GM19351 (cell line): Measurements from ENCODE around the gene TATDN2.
"Not testable (repeated sequence)": the region's sequence is repeated elsewhere in the genome, so short reads cannot be mapped to it uniquely, and the experiment has no call there.

Experiments used
- ATAC-seq: cut with Tn5 transposase; IDR thresholded peaks from one replicate; pipeline ENCODE4 v1.9.1; 2021; ENCODE audit warnings: mild to moderate bottlenecking, moderate library complexity; ENCODE audit not compliant: unreplicated experiment

The TATDN2 gene

DNA sequence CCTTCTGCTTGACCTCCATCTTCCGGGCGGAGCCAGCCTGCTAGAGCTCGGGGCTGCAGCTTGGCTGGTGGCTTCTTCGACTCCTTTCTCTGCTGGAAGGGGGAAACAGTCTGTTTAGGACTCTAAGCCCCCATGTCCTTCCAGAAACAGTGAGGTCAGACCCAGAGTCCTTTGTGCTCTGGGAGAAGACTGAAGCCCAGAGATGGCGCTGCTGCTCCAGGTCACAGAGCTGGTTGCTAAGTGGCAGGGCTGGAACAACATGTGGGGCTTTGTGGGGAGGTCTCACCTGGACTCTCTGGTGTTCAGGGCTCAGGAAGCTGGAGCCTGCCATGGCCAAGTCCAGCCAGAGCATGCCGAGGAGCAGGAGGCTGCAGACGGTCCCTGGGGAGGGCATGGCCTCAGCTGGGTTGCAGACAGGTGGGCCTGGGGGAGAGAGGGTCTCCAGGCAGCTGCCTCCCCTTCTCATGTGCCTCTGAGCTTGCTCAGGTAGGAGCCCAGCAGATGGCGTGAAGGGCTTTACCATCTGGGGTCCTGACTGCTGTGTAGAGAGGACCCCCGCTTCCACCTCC is 41.6 kb downstream of the TATDN2 start:
- ATAC-seq: no peak

DNA sequence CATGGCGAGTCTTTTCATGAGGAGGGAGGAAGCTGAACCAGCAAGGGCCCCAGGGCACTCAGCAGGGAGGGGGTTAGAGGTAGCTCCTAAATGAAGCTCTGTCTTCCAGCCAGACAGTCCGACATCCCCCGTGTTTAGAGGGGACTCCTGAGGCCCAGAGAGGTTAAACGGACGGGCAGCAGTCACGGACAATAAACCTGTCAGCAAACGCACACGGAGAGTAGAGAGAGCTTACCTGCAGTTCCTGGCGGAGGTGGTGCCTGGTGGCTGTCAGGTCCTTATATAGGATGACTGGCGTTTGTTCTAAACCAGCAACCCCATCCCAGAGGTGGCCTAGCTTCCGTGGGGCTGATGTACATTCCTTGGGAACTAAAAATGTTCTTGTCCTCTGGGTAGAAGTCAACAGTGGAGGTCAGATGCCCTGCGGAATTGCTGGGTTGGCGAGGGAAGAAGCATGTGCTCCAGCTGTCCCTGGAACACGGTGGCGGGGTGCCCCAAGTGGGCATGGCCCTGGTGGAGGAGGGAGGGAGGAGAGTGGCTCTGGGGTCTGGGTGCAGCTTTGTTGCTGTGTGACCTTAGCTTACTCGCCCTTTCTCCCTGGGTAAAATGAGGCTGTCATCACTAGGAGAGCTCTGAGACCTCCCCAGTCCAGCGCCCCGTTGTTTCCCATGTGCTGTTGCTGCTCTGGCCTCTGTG is 42.4 kb downstream of the TATDN2 start:
- ATAC-seq: no peak

DNA sequence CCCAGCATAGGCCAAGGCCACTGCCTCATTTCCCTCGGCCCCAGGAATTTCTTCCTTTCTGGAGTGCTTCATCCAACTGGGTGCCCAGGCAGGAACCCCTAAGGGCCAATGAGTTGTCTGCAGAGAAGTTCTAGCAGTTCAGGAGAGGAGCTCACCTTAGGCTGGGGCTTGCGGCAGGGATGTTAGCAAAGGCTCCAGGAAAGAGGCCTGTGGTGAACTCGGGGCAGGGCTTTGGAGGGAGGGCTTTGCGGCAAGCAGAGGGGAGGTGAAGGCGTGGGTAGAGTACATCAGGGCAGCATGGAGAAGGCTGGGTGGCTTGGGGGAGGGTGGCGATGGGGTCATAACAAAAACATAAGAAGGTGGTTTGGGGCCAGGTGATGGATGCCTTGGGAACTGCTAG is 43.4 kb downstream of the TATDN2 start:
- ATAC-seq: no peak

DNA sequence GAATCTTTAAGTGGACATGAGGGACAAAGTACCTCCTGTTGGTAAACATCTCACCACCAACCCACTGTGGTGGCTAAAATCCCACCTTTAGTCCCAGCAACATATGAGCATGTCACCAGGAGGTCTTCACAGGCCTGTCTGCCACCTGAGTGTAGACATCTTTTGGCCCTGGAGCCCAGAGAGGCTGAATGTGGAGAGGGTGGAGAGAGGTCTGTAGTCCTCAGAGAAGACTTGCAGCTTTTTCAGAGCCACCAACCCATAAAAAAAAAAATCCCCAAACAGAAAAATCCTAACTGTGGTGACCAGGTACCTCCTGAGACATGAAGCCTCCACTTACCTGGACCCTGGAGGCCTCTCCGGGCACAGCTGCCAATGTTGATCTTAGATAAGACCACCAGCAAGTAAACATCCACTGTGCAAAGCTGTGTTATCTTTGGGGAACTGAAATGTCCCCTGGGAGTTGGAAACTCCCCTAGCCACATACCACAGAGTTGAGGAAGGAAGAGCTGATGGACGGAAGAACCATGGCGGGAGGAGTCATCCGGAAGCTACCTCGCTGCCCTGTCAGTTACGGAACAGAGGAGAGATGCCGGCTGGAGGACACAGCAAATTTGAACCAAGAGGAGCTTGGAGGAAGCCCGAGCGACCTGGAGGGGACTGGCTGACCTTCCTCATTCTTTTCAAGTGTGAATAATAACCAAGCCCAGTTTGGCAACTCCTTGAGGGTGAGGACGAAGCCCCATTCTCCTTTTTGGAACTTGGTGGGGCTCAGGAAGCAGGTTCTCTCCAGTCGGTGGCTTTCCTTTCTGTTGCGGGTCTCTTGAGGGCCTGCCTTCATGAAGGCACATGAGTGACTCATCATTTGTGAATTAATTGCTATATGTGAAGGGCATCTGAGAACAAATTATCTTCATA is 44.5 kb downstream of the TATDN2 start, which contains the start of gene GHRL:
GHRL (minus strand) TSS at position 443 of the 915 bp plus-strand sequence. CDS start 2,767 bp downstream, outside the sequence.
- peak; percentile 74 for ATAC-seq

DNA sequence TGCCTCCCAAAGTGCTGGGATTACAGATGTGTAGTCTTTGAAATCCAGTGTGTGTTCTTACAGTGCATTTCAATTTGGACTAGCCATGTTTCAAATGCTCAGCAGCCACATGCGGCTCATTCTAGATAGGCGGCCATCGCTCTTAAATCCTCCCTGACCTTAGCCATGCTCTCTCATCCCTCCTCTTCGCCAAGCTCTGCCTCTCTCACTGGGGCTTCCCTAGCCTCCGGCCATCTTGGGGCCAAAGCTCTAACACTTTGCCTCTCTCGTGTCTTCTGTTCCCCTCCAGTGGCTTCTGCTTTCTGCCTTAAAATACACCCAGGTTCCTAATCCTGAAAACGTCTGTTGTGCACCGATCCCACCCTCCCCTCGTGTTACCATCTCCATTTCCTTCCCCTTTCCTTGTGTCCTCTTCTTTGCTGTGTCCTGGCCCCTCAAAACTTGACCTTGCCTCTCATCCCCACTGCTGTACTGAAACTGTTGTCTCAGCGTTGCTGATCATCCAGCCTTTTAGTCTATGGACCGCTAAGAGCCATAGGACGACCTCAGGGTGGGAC is 45.8 kb downstream of the TATDN2 start:
- ATAC-seq: no peak

DNA sequence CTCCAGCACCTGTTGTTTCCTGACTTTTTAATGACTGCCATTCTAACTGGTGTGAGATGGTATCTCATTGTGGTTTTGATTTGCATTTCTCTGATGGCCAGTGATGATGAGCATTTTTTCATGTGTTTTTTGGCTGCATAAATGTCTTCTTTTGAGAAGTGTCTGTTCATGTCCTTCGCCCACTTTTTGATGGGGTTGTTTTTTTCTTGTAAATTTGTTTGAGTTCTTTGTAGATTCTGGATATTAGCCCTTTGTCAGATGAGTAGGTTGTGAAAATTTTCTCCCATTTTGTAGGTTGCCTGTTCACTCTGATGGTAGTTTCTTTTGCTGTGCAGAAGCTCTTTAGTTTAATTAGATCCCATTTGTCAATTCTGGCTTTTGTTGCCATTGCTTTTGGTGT is 49.8 kb downstream of the TATDN2 start:
- not testable (repeated sequence) for ATAC-seq

DNA sequence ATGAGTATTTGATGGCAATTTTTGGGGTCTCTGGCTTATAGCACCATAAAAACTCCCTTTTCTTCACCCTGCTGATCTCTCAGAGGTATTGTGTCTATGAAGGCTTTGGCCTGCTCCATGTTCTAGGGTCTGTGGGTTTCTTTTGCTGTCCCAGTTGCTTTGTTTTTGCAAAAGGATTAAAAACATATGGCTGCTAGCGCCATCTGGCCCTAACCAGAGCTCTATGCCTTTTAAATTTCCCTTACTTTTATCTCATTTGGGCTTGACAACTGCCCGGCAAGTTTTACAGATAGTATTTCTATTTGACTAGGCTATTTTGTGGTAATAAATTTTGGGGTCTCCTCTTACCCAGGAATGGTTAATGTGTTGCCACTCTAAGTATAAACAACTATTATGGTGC is 50.9 kb downstream of the TATDN2 start:
- no peak for ATAC-seq

DNA sequence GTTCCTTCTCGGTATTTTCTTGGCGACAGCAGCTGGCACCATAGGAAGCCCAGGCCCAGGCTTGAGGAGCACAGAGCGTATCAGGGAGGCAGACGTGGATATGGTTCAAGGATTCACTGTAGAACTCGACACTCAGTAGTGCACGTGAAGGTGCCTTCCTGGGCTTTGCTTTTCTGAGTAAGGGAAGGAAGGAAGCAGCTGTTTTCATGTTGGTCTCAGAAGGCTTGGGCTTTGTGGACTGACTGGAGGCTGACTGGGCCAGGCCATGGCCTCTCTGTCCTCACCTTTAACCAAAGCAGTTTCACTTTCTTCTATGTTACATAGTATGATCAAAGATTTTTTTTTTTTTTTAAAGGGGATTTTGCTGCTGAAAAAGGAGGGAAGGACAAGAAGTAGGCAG is 51.4 kb downstream of the TATDN2 start:
- ATAC-seq: no peak

DNA sequence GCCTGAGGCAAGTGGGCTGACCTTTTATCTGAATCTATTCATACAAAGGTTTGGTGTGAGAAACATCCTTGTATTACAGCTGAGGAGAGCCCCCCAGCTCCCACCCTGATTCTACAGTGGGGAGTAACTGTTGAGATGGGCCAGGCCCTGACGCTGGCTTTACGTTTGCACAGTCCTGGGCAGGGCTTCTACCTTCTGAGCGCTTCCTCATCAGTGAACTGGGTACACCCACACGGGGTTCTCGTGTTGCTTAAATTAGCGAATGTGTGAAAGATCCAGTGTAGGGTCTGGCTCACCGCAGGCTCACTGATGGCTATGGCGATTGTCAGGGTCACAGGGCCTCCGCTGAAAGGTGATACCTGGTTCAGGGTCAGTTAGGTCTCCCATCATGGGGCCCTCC is 51.8 kb downstream of the TATDN2 start:
- ATAC-seq: no peak

DNA sequence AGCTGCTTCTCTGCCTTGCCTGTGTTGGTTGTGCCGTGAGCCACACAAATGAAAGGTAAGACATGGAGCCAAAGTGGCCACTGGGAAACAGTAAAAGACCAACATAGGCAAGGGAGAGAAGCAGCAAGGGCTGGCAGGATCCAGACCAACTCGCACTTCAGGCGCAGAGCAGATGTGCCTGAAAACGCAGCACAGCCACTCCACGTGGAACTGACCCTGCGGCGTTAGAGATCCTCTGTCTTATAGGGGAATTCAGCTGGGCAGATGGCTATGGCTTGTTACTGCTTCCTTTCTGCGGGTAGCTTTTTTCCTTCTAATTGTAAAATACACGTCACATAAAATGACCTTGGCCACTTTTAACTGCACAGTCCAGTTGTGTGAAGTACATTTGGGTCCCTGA is 54.8 kb downstream of the TATDN2 start:
- no peak for ATAC-seq

DNA sequence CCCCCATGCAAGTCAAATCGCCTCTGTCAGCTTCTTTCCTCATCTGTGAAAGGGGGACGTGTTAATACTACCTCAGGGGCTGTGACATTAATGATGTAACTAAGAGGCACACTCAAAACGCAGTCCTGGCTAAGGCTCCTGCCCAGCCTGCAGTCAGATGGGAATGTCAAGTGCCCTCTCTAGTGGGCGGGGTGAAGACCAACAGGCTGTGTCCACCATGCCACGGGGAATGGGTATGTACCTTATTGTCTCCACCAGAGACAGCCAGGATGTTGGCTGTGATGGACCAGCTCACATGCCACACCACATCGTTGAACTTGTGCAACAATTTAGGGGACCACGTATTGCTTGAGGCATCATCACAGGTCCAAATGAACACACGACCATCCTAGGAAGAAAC is 55.5 kb downstream of the TATDN2 start:
- ATAC-seq: no peak

DNA sequence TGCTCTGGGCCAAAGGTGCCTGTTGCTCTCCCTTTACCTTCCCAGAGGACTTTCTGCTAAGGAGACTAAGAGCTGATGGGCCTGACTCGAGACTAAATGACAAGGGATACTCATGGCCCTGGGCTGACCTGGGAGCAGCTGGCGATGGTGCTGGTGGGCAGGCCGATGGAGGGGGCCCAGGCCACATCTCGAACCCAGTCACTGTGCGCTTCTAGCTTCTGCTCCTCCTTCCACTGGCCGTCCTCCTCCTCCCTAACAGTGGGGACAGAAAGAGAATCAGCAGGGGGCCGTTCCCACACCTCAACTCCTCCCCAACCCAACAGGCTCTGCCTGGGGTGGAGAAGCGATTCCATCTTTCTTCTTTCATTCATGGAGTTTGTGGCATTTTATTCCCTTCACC is 56.6 kb downstream of the TATDN2 start:
- no peak for ATAC-seq

DNA sequence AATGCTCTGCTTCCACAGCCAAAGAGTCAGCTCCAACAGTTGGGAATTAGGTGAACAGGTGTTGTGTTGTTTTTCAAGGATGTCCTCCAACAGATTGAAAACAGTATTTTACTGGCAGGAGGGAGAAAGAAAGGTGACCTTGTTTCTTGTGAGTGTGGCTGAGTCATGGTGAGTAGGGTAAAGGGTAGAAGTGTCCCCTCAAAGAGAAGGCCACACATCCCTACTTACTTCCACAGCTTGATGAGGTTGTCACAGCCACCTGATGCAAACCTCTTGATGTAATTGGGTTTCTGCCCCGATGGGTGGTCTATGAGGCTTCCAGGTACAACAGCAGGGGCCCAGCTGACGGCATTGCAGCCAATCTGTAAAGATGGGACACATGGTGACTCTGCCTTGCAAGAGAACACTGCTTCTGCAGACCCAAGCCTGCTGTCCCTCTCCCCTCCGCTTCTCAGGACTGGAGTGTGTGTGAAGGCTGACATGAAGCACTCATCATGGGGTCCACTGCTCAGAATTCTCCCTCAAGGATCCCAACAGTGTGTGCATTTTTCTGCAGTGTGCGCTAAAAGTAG is 57.2 kb downstream of the TATDN2 start:
- ATAC-seq: no peak

DNA sequence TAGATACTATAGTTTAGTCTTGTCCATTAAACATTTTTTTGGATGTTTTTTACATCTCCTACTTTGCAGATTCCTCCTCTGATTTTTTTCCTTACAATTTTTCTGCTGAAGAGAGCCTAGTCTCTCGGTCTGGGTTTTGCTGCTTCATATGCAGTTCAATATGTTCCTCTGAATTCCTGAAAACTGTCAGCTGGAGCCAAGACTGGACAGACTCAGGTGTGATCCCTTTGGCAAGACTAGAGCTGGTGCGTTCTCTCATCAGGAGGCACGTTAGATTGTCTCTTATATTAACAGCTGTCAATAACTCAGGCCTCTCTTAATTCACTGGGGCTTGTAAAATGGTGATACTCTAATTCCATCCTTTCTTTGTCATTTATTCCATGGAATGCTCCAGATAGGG is 57.9 kb downstream of the TATDN2 start:
- no peak for ATAC-seq

DNA sequence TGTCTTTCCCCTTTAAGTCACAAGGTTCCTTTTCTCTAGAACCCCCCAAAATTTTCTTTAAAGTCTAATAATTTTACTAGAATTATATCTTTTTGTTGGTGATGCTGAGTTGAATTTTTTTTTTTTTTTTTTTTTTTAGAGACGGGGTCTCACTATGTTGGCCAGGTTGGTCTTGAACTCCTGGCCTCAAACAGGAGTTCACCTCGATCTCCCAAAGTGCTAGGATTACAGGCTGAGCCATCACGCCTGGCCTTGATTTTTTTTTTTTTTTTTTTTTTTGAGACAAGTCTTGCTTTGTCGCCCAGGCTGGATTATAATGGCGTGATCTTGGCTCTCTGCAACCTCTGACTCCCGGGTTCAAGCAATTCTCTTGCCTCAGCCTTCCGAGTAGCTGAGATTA is 60.4 kb downstream of the TATDN2 start:
- ATAC-seq: no peak

DNA sequence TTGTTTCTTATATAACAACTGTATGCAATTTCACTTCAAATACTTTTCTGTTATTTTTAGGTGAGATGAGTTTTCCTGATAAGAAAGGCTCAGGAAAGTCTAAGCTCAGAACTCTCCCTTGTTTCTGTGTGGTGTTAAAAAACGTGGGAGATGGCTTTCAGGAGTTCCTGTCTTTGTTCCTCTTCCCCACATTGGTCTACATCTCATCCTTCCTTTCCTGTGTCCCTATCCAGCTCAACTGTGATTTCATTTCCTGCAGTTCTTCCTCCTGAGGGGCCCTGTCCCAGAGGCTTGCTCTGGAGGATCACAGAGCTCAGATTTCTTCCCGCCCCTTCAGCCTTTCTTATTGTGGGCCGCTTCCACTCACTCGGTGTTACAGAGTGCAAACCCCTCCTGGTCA is 61.5 kb downstream of the TATDN2 start:
- ATAC-seq: no peak

DNA sequence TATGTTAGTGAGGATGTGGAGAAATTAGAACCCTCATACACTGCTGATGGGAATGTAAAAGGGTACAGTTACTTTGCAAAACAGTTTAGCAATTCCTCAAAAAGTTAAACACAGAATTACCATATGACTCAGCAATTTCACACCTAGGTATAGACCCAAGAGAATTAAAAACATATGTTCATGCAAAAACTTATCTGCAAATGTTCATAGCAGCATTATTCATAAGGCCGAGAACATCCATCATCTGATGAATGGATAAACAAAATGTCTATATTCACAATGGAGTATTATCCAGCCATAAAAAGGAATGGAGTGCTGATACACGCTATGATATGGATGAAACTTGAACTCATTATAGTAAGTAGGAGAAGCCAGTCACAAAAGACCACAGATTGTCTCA is 62.3 kb downstream of the TATDN2 start:
- no peak for ATAC-seq

DNA sequence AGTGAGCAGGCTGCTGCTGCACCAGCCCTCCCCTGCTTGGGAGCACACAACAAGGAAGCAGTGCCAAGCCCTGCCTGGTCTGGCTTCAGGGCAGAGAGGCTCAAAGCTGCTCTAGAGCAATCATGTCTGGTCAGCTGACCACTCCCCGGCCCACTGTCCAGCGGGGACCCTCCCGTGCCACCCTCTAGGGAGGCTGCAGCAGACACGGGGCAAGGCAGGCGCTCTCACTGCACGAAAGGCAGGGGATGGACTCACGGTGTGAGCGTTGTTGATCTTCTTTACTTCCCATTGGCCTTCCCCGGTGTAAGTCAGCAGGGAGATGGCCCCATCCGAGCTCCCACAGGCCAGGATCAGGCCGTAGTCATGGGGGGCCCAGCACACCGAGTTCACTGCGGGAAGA is 63.5 kb downstream of the TATDN2 start:
- no peak for ATAC-seq

DNA sequence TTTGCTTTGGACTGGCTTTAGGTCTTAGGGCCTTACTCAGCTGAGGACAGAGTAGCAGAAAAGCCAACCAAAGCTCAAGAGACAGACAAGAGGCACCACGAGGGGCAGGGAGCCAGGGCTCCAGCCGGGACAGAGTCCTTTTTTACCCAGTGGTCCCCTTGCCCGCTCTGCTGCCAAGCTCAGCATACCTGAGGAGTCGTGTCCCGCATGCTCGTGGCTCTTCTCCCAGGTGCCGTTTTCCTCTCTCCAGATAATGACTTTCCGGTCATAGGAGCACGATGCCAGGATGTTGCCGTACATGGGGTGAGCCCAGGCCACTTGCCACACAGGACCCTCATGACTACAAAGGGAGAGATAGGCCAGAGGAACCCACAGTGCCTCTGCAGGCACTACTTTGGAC is 64.1 kb downstream of the TATDN2 start:
- no peak for ATAC-seq

DNA sequence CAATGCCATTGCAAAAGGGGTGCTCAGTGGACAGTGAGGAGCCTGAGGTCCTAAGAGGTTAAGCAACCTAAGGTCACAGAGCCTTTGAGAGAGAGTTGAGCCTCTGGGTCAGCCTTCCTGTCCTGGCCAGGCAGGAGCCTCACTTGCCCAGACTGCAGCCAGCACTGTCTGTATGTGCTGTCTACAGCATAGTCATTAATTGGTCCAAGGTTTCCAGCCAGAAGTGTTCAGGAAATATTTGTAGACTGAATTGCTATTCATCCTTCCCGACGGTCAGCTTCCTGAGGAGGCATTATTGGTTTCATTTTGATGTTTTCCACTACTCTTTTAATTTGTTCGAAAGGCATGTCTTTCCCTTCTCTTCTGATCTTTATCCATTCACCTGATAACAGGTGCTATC is 64.6 kb downstream of the TATDN2 start:
- ATAC-seq: no peak

DNA sequence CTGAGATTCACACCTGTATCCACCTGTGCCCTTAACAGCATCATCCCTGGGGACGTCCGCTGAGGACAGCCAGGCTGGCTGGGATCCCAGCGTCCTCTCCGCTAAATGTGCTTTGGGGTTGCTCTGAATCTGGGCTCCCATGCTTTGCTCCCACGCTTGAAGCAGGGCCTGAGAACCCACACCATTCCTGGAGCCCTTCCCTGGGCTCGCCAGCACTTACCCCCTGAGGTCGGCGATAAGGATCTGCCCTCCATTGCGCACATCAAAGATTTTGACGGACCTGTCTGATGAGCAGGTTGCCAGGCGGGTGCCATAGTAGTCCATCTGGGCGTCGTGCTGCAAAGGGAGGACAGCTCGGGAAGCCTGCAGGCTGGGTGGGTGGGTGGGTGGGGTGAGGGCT is 66.8 kb downstream of the TATDN2 start:
- ATAC-seq: no peak
